ENCODE data around the gene XPC. TPM values are rescaled to one million over a fixed set of nuclear protein-coding genes. Genes with fewer than 3 reads are reported as not detected.

XPC gene
- total RNA-seq, 1 donor: 48.7 TPM

- Histone ChIP-seq H3K9me3 (ENCODE audit: low read depth, low read length) (no peaks in the 10 kb centered on the region), H3K4me1 (ENCODE audit: insufficient read depth, low read length) (peaks cover 53% of the 10 kb centered on the region), H3K27me3 (ENCODE audit: insufficient read depth, low read length) (no peaks in the 10 kb centered on the region), H3K4me3 (ENCODE audit: low read length) (no peak overlapping the region)
These were observed 37.3 kb downstream of the XPC start for GRCh38 chr3:14141144-14141543.

- H3K9me3 ChIP-seq (ENCODE audit: low read depth, low read length): no peaks in the 10 kb centered on the region
- H3K4me3 ChIP-seq (ENCODE audit: low read length): no peak overlapping the region
- H3K4me1 ChIP-seq (ENCODE audit: insufficient read depth, low read length): peaks cover 48% of the 10 kb centered on the region
- no peaks in the 10 kb centered on the region for H3K27me3 ChIP-seq (ENCODE audit: insufficient read depth, low read length)
These were observed 37.7 kb downstream of the XPC start for GRCh38 chr3:14140668-14141067.

- H3K4me1 ChIP-seq (ENCODE audit: insufficient read depth, low read length): peaks cover 39% of the 10 kb centered on the region
- H3K4me3 ChIP-seq (ENCODE audit: low read length): no peak overlapping the region
- no peaks in the 10 kb centered on the region for H3K27me3 ChIP-seq (ENCODE audit: insufficient read depth, low read length)
- no peaks in the 10 kb centered on the region for H3K9me3 ChIP-seq (ENCODE audit: low read depth, low read length)
These were observed 38.6 kb downstream of the XPC start for GRCh38 chr3:14139771-14140170.

- Histone ChIP-seq H3K9me3 (ENCODE audit: low read depth, low read length) (no peaks in the 10 kb centered on the region), H3K27me3 (ENCODE audit: insufficient read depth, low read length) (no peaks in the 10 kb centered on the region), H3K4me3 (ENCODE audit: low read length) (no peak overlapping the region), H3K4me1 (ENCODE audit: insufficient read depth, low read length) (peaks cover 34% of the 10 kb centered on the region)
These were observed 39.3 kb downstream of the XPC start for GRCh38 chr3:14138878-14139655.

GRCh38 chr3:14138109-14138877, 40.1 kb downstream of the XPC start:
- no peaks in the 10 kb centered on the region for H3K9me3 ChIP-seq (ENCODE audit: low read depth, low read length)
- H3K27me3 ChIP-seq (ENCODE audit: insufficient read depth, low read length): no peaks in the 10 kb centered on the region
- peaks cover 27% of the 10 kb centered on the region for H3K4me1 ChIP-seq (ENCODE audit: insufficient read depth, low read length)
- no peak overlapping the region for H3K4me3 ChIP-seq (ENCODE audit: low read length)

GRCh38 chr3:14137445-14137844, 41.0 kb downstream of the XPC start:
- no peaks in the 10 kb centered on the region for H3K27me3 ChIP-seq (ENCODE audit: insufficient read depth, low read length)
- H3K4me3 ChIP-seq (ENCODE audit: low read length): no peak overlapping the region
- peaks cover 19% of the 10 kb centered on the region for H3K4me1 ChIP-seq (ENCODE audit: insufficient read depth, low read length)
- H3K9me3 ChIP-seq (ENCODE audit: low read depth, low read length): no peaks in the 10 kb centered on the region

- H3K4me1 ChIP-seq (ENCODE audit: insufficient read depth, low read length): peaks cover 15% of the 10 kb centered on the region
- no peak overlapping the region for H3K4me3 ChIP-seq (ENCODE audit: low read length)
- H3K27me3 ChIP-seq (ENCODE audit: insufficient read depth, low read length): no peaks in the 10 kb centered on the region
- no peaks in the 10 kb centered on the region for H3K9me3 ChIP-seq (ENCODE audit: low read depth, low read length)
These were observed 41.4 kb downstream of the XPC start for GRCh38 chr3:14137004-14137403.

GRCh38 chr3:14135581-14135980, 42.8 kb downstream of the XPC start:
- Histone ChIP-seq H3K4me3 (ENCODE audit: low read length) (no peak overlapping the region), H3K27me3 (ENCODE audit: insufficient read depth, low read length) (no peaks in the 10 kb centered on the region), H3K4me1 (ENCODE audit: insufficient read depth, low read length) (peaks cover under 1% of the 10 kb centered on the region), H3K9me3 (ENCODE audit: low read depth, low read length) (no peaks in the 10 kb centered on the region)

- Histone ChIP-seq H3K27me3 (ENCODE audit: insufficient read depth, low read length) (no peaks in the 10 kb centered on the region), H3K9me3 (ENCODE audit: low read depth, low read length) (no peaks in the 10 kb centered on the region), H3K4me1 (ENCODE audit: insufficient read depth, low read length) (no peaks in the 10 kb centered on the region), H3K4me3 (ENCODE audit: low read length) (no peak overlapping the region)
These were observed 44.1 kb downstream of the XPC start for GRCh38 chr3:14134291-14134690.

GRCh38 chr3:14133876-14134275, 44.5 kb downstream of the XPC start:
- Histone ChIP-seq H3K4me3 (ENCODE audit: low read length) (no peak overlapping the region), H3K27me3 (ENCODE audit: insufficient read depth, low read length) (no peaks in the 10 kb centered on the region), H3K9me3 (ENCODE audit: low read depth, low read length) (no peaks in the 10 kb centered on the region), H3K4me1 (ENCODE audit: insufficient read depth, low read length) (no peaks in the 10 kb centered on the region)

- no peaks in the 10 kb centered on the region for H3K27me3 ChIP-seq (ENCODE audit: insufficient read depth, low read length)
- H3K4me1 ChIP-seq (ENCODE audit: insufficient read depth, low read length): peaks cover 2% of the 10 kb centered on the region
- no peaks in the 10 kb centered on the region for H3K9me3 ChIP-seq (ENCODE audit: low read depth, low read length)
- no peak overlapping the region for H3K4me3 ChIP-seq (ENCODE audit: low read length)
These were observed 45.1 kb downstream of the XPC start for GRCh38 chr3:14133188-14133800.

- Histone ChIP-seq H3K4me3 (ENCODE audit: low read length) (no peak overlapping the region), H3K4me1 (ENCODE audit: insufficient read depth, low read length) (peaks cover 8% of the 10 kb centered on the region), H3K9me3 (ENCODE audit: low read depth, low read length) (no peaks in the 10 kb centered on the region), H3K27me3 (ENCODE audit: insufficient read depth, low read length) (no peaks in the 10 kb centered on the region)
These were observed 45.7 kb downstream of the XPC start for GRCh38 chr3:14132689-14133088.

- Histone ChIP-seq H3K4me1 (ENCODE audit: insufficient read depth, low read length) (peaks cover 13% of the 10 kb centered on the region), H3K4me3 (ENCODE audit: low read length) (no peak overlapping the region), H3K27me3 (ENCODE audit: insufficient read depth, low read length) (no peaks in the 10 kb centered on the region), H3K9me3 (ENCODE audit: low read depth, low read length) (no peaks in the 10 kb centered on the region)
These were observed 46.3 kb downstream of the XPC start for GRCh38 chr3:14132120-14132519.

GRCh38 chr3:14131134-14131533, 47.3 kb downstream of the XPC start:
- H3K9me3 ChIP-seq (ENCODE audit: low read depth, low read length): no peaks in the 10 kb centered on the region
- H3K4me3 ChIP-seq (ENCODE audit: low read length): no peak overlapping the region
- H3K27me3 ChIP-seq (ENCODE audit: insufficient read depth, low read length): no peaks in the 10 kb centered on the region
- peaks cover 23% of the 10 kb centered on the region for H3K4me1 ChIP-seq (ENCODE audit: insufficient read depth, low read length)

- H3K4me1 ChIP-seq (ENCODE audit: insufficient read depth, low read length): peaks cover 28% of the 10 kb centered on the region
- H3K4me3 ChIP-seq (ENCODE audit: low read length): no peak overlapping the region
- no peaks in the 10 kb centered on the region for H3K27me3 ChIP-seq (ENCODE audit: insufficient read depth, low read length)
- H3K9me3 ChIP-seq (ENCODE audit: low read depth, low read length): no peaks in the 10 kb centered on the region
These were observed 47.7 kb downstream of the XPC start for GRCh38 chr3:14130707-14131106.
